Fibroblast of skin of left quadriceps (primary cell): Measurements from ENCODE around the gene CLEC5A.
"Not testable (repeated sequence)": the region's sequence is repeated elsewhere in the genome, so short reads cannot be mapped to it uniquely, and the experiment has no call there.

Source experiments
- DNase-seq, 2 experiments: peaks; one replicate each; pipeline ENCODE4 v3.0.0-alpha.2; 2013; ENCODE audit warnings: low read depth in 2 of 2

The CLEC5A gene

GRCh38 chr7:141949021-141949420, 2.2 kb upstream of the CLEC5A start:
- DNase-seq: no peak

- DNase-seq: no peak
These were observed 1.4 kb downstream of the CLEC5A start for GRCh38 chr7:141945356-141945755.

GRCh38 chr7:141944811-141945210, 2.0 kb downstream of the CLEC5A start:
- no peak for DNase-seq

- DNase-seq: no peak
These were observed 2.9 kb downstream of the CLEC5A start for GRCh38 chr7:141943846-141944245.

GRCh38 chr7:141941075-141941474, 5.7 kb downstream of the CLEC5A start:
- DNase-seq: no peak

- DNase-seq: no peak
These were observed 16.6 kb downstream of the CLEC5A start for GRCh38 chr7:141930211-141930610.

GRCh38 chr7:141928845-141929195, 18.0 kb downstream of the CLEC5A start:
- DNase-seq: no peak

- no peak for DNase-seq
These were observed 18.5 kb downstream of the CLEC5A start for GRCh38 chr7:141928146-141928844.

- no peak for DNase-seq
These were observed 26.5 kb downstream of the CLEC5A start for GRCh38 chr7:141920281-141920680.

GRCh38 chr7:141916099-141916498, 30.7 kb downstream of the CLEC5A start, which contains the start of gene OR9A4:
Gene OR9A4, plus strand, starts transcription at chr7:141916399. Its CDS starts 2,477 bp downstream, at chr7:141918876.
- no peak for DNase-seq

GRCh38 chr7:141915565-141915964, 31.2 kb downstream of the CLEC5A start:
- no peak for DNase-seq

- DNase-seq: no peak
These were observed 35.4 kb downstream of the CLEC5A start for GRCh38 chr7:141911391-141911790.

GRCh38 chr7:141906285-141906684, 40.5 kb downstream of the CLEC5A start:
- no peak for DNase-seq

- DNase-seq: not testable (repeated sequence)
These were observed 47.4 kb downstream of the CLEC5A start for GRCh38 chr7:141899366-141899765.

- DNase-seq: no peak
These were observed 55.4 kb downstream of the CLEC5A start for GRCh38 chr7:141891336-141891735.

- no peak for DNase-seq
These were observed 57.5 kb downstream of the CLEC5A start for GRCh38 chr7:141889321-141889720.

- no peak for DNase-seq
These were observed 62.1 kb downstream of the CLEC5A start for GRCh38 chr7:141884539-141885225.

GRCh38 chr7:141880960-141881359, 65.8 kb downstream of the CLEC5A start:
- no peak for DNase-seq

GRCh38 chr7:141877365-141877764, 69.4 kb downstream of the CLEC5A start:
- DNase-seq: no peak
